Activated B cell treated with CpG ODN at 0.5 μM for 24 hours (primary cell): ENCODE measurements around the gene PIK3R2. TPM values are rescaled to one million over a fixed set of nuclear protein-coding genes. Genes with fewer than 3 reads are reported as not detected.
"Not testable (repeated sequence)": the region's sequence is repeated elsewhere in the genome, so short reads cannot be mapped to it uniquely, and the experiment has no call there.

Source experiments
- ATAC-seq: fragments of 200-7000 bp; cut with Tn5 transposase; one replicate; pipeline ENCODE4 v1.10.0; 2021; ENCODE audit warnings: low read depth, mild to moderate bottlenecking, moderate library complexity
- CTCF ChIA-PET: fragments of 350-600 bp; sonication (Branson Sonifier 250); formaldehyde crosslinking; loops from one replicate; lab custom pipeline; 2021; ENCODE audit warnings: antibody characterized with exemption; lab: Charles Lee
- POLR2A ChIA-PET: fragments of 350-600 bp; sonication (Branson Sonifier 250); formaldehyde crosslinking; loops from one replicate; lab custom pipeline; 2021; ENCODE audit warnings: antibody characterized with exemption; lab: Charles Lee
- DNase-seq: peaks from one replicate; pipeline ENCODE4 v3.0.0; 2022
- H3K27ac Mint-ChIP-seq: one replicate; pipeline ENCODE4 v1.8.0; 2020; ENCODE audit warnings: mixed read lengths
- H3K27me3 Mint-ChIP-seq: one replicate; pipeline ENCODE4 v1.8.0; 2021; ENCODE audit warnings: mixed read lengths
- H3K36me3 Mint-ChIP-seq: one replicate; pipeline ENCODE4 v1.8.0; 2021; ENCODE audit warnings: low read depth, mixed read lengths
- H3K4me1 Mint-ChIP-seq: one replicate; pipeline ENCODE4 v1.8.0; 2021; ENCODE audit warnings: mixed read lengths
- H3K4me3 Mint-ChIP-seq: one replicate; pipeline ENCODE4 v1.8.0; 2020; ENCODE audit warnings: mild to moderate bottlenecking, mixed read lengths
- H3K9me3 Mint-ChIP-seq: one replicate; pipeline ENCODE4 v1.8.0; 2020; ENCODE audit warnings: mixed read lengths
- CTCF ChIP-seq: fragments of 200-600 bp; IDR thresholded peaks from one replicate; pipeline ENCODE4 v1.8.0; 2022; ENCODE audit warnings: antibody characterized with exemption, mild to moderate bottlenecking
- intact Hi-C: fragments of 100-400 bp; cut with micrococcal nuclease; formaldehyde crosslinking; loops from one replicate; pipeline ENCODE4 v1.15.1; 2024
- total RNA-seq: library from RNA; stranded (reverse); gene quantifications from 2 replicates; pipeline ENCODE4 v1.2.3, GENCODE V29; 2022

Gene PIK3R2
- total RNA-seq, 1 donor from 2014 or later: 12.7 TPM

DNA sequence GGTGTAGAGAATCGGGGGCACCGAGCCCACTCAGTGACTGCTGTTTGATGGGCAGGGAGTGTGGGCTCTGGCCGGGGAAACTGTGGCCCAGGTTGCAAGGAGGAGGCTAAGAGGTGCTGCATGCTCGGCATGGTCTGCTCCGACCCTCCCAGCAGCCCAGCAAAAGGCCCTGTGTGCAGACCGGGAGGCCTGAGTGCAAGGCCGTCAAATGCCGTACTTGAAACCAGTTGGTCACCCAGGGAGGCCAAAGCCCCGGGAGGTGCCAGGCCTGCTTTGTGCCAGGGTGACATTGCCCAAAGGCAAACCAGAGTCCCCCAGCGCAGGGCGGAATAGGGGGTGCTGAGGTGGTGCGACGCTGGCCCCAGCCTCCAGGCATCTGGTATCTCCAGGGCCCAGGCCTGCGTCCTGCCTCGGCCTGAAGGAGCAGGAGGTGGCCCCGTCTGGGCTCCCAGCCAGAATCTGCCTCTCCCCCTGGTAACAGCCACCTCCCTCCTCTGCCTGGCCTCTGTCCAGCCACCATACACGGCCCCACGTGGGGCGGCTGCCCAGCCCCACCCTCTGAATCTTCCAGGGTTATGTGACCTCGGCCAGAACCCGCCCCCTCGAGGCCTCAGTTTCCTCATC, 4.0 kb downstream of the PIK3R2 start:
- H3K36me3 Mint-ChIP-seq: peaks cover 12% of the 10 kb centered on the region
- DNase-seq (no peak), ATAC-seq (no peak)
- no peak for TF ChIP-seq CTCF
- H3K9me3 Mint-ChIP-seq: no peaks in the 10 kb centered on the region
- no peaks in the 10 kb centered on the region for H3K27me3 Mint-ChIP-seq
- POLR2A ChIA-PET: interaction anchor here (1.3 kb wide), 1 partner anchor 34 kb away, joined by 8 read pairs; no protein-coding TSS in a partner anchor
- H3K4me1 Mint-ChIP-seq: peaks cover 28% of the 10 kb centered on the region
- no peak overlapping the region for H3K27ac Mint-ChIP-seq
- intact Hi-C loops: no loop called here
- H3K4me3 Mint-ChIP-seq: no peak overlapping the region
- CTCF ChIA-PET: no interaction called here

DNA sequence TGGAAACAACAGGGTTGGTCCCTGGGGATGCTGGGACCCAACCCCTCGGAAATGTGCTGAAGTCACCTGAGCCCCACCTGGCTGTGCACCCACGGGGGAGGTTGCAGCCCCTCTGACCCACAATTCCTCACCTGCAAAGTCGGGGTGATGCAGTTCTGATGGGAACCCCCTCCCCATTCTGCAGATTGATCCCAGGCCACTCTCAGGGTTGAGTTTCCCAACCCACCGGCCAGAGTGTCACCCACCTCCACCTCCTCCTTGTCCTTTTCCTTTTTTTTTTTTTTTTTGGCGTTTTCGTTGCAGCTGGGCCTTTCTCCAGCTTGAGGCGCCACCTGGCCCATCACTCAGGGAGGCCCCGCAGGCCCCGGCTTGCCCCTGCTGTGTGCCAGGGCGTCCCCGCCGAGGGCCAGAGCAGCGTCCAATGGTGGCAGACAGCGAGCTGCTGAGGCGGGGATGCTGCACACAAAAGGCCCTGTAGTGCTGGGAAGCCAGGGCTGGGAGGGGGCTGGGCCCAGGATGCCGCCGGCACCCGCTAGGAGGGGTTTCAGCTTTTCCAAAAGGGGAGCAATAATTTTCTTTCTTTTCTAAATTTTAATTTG, 4.6 kb downstream of the PIK3R2 start:
- TF ChIP-seq CTCF: no peak
- POLR2A ChIA-PET: interaction anchor here (0.5 to 1.3 kb wide), 2 partner anchors 34 to 122 kb away, joined by 3 to 8 read pairs; no protein-coding TSS in a partner anchor
- no peak for DNase-seq

DNA sequence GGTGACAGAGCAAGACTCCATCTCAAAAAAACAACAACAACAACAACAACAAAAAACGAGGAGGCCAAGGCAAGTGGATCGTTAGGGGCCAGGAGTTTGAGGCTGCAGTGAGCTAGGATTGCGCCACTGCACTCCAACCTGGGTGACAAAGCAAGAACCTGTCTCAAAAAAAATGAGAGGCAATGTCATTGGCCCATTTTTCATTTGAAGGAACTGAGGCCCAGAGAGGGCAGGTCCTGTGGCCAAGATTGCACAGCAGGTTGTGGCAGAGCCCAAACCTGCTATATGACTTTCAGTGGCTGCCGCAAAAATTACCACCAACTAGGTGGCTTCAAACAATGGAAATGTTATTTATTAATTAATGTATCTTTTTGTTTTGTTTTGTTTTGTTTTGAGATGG, 5.5 kb downstream of the PIK3R2 start:
- intact Hi-C loops: no loop called here
- H3K27me3 Mint-ChIP-seq: no peaks in the 10 kb centered on the region
- TF ChIP-seq CTCF: no peak
- DNase-seq (no peak), ATAC-seq (no peak)
- CTCF ChIA-PET: no interaction called here
- no peak overlapping the region for H3K4me3 Mint-ChIP-seq
- POLR2A ChIA-PET: interaction anchor here (1.3 kb wide), 1 partner anchor 33 kb away, joined by 8 read pairs; no protein-coding TSS in a partner anchor
- no peaks in the 10 kb centered on the region for H3K9me3 Mint-ChIP-seq
- H3K27ac Mint-ChIP-seq: no peak overlapping the region
- peaks cover 14% of the 10 kb centered on the region for H3K36me3 Mint-ChIP-seq
- H3K4me1 Mint-ChIP-seq: peaks cover 25% of the 10 kb centered on the region

More for the DNA sequence above, 4.6 kb downstream of the PIK3R2 start:
- CTCF ChIA-PET: no interaction called here
- Mint-ChIP-seq H3K27me3 (no peaks in the 10 kb centered on the region), H3K4me1 (peaks cover 25% of the 10 kb centered on the region), H3K9me3 (no peaks in the 10 kb centered on the region), H3K4me3 (no peak overlapping the region), H3K27ac (no peak overlapping the region), H3K36me3 (peaks cover 11% of the 10 kb centered on the region)
- intact Hi-C loops: no loop called here
- ATAC-seq: no peak

DNA sequence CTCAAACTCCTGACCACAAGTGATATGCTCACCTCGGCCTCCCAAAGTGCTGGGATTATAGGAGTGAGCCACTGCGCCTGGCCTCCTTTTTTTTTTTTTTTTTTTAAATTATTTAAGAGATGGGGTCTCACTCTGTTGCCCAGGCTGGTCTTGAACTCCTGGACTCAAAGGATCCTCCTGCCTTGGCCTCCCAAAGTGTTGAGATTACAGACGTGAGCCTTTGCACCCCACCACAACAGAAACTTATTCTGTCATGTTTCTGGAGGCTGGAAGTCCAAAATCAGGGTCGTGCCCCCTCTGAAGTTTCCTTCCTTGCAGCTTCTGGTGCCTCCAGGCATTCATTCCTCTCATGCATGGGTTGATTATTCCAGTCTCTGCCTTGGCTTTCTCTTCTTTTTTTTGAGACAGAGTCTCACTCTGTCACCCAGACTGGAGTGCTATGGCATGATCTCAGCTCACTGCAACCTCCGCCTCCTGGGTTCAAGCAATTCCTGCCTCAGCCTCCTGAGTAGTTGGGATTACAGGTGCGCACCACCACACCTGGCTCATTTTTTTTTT, 6.2 kb downstream of the PIK3R2 start:
- DNase-seq, intact Hi-C loops, H3K4me3 Mint-ChIP-seq, ATAC-seq, CTCF ChIA-PET, H3K9me3 Mint-ChIP-seq, H3K27me3 Mint-ChIP-seq, H3K27ac Mint-ChIP-seq: not testable (repeated sequence)
- Mint-ChIP-seq H3K4me1 (peaks cover 21% of the 10 kb centered on the region), H3K36me3 (peaks cover 16% of the 10 kb centered on the region)
- POLR2A ChIA-PET: interaction anchor here (3.4 kb wide), 1 partner anchor 34 kb away, joined by 14 read pairs; the partner anchor contains the start of gene MPV17L2

DNA sequence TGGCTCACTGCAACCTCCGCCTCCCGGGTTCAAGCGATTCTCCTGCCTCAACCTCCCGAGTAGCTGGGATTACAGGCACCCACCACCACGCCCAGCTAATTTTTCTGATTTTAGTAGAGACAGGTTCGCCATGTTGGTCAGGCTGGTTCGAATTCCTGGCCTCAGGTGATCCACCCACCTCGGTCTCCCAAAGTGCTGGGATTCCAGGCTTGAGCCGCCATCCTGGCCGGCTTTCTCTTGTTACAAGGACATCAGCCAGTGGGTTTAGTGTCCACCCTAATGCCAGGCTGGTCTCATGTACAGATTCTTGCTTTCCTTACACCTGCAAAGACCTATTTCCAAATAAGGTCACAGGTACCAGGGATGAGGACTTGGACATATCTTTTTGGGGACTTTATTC, 6.8 kb downstream of the PIK3R2 start:
- no peak for DNase-seq
- ATAC-seq: no peak
- intact Hi-C loops: no loop called here
- Mint-ChIP-seq H3K4me1 (peaks cover 16% of the 10 kb centered on the region), H3K27me3 (no peaks in the 10 kb centered on the region), H3K9me3 (no peaks in the 10 kb centered on the region), H3K27ac (no peak overlapping the region), H3K36me3 (peaks cover 16% of the 10 kb centered on the region), H3K4me3 (no peak overlapping the region)
- TF ChIP-seq CTCF: no peak
- POLR2A ChIA-PET: interaction anchor here (1.3 to 3.4 kb wide), 5 partner anchors 11 to 102 kb away, joined by 3 to 14 read pairs (median 6); partner anchors contain the start of gene MPV17L2
- CTCF ChIA-PET: interaction anchor here (2.1 kb wide), 1 partner anchor 92 kb away, joined by 15 read pairs; no protein-coding TSS in a partner anchor
